SK-N-SH (cell line): ENCODE measurements around the gene PTGES3.

ENCODE experiments used
- CTCF ChIP-seq: fragments of 200-600 bp; sonication (generic); IDR thresholded peaks from 2 replicates; pipeline ENCODE4 v1.6.1; 2017; ENCODE audit warnings: antibody characterized with exemption, mild to moderate bottlenecking, moderate library complexity
- FOSL2 ChIP-seq: IDR thresholded peaks from 2 replicates; pipeline ENCODE4 v1.4.0; 2012; ENCODE audit warnings: low read depth, mild to moderate bottlenecking, moderate library complexity, borderline replicate concordance
- PBX3 ChIP-seq: IDR thresholded peaks from 2 replicates; pipeline ENCODE4; 2012
- REST ChIP-seq: IDR thresholded peaks from 2 replicates; pipeline ENCODE4 v1.6.1; 2012; ENCODE audit warnings: mild to moderate bottlenecking, low read depth, low read length, moderate library complexity
- SIN3A ChIP-seq: IDR thresholded peaks from 2 replicates; pipeline ENCODE4 v1.6.1; 2012; ENCODE audit warnings: low read depth, mild to moderate bottlenecking, low read length, moderate library complexity, borderline replicate concordance

GRCh38 chr12:56721216-56721615, 33.1 kb upstream of the PTGES3 start:
- TF ChIP-seq REST = no peak
- TF ChIP-seq CTCF = no peak
- TF ChIP-seq PBX3 = no peak
- no peak for TF ChIP-seq SIN3A
- no peak for TF ChIP-seq FOSL2
